Measurements from ENCODE around the gene UBE2H. TPM values are rescaled to one million over a fixed set of nuclear protein-coding genes. Genes with fewer than 3 reads are reported as not detected.
"Not testable (repeated sequence)": the region's sequence is repeated elsewhere in the genome, so short reads cannot be mapped to it uniquely, and the experiment has no call there.

Gene UBE2H
- total RNA-seq, 1 donor, result 76.3 TPM

DNA sequence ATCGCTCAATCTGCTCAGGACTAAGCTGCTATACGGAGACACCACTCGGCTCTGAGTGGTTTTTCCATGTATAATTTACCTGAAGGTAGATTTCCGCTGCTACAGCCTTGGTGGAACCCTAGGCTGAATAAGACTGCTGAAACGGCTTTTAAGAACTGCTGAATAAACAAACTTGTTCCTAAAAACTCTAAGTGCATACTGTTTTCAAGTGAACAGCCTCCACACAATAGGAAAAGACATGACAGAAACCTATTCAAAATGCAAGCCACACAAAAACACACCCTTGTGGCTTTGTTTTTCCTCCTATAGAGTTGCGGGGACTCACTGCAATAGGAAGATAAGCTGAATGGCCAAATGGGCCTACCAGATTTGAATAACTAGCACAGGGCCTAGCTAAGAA is 117.2 kb downstream of the UBE2H start:
- no peaks in the 10 kb centered on the region for H3K27me3 ChIP-seq (ENCODE audit: insufficient read depth, low read length)
- H3K4me3 ChIP-seq (ENCODE audit: low read length), result no peak overlapping the region
- H3K9me3 ChIP-seq (ENCODE audit: low read depth, low read length), result no peaks in the 10 kb centered on the region
- H3K4me1 ChIP-seq (ENCODE audit: insufficient read depth, low read length), result no peaks in the 10 kb centered on the region

DNA sequence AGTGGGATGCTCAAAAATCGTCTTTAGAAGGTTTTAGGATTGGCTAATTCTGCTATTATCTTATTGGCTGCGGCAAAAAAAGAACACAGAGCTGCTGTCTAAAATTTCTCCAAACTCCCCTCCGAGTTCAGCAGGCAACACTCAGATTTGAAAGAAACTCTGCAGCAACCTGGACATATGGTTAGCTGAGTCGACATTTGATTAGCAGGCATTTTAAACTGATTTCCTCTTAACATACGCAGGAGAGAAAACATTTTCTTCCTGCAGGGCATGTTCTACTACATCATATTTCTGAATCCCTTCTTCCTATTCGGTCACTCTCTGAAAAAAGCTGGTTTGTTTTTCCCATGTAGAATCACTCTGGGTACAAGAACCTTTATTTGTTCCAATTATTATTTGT is 119.4 kb downstream of the UBE2H start:
- H3K27me3 ChIP-seq (ENCODE audit: insufficient read depth, low read length); H3K9me3 ChIP-seq (ENCODE audit: low read depth, low read length); H3K4me3 ChIP-seq (ENCODE audit: low read length): not testable (repeated sequence)
- H3K4me1 ChIP-seq (ENCODE audit: insufficient read depth, low read length), result peaks cover 11% of the 10 kb centered on the region

DNA sequence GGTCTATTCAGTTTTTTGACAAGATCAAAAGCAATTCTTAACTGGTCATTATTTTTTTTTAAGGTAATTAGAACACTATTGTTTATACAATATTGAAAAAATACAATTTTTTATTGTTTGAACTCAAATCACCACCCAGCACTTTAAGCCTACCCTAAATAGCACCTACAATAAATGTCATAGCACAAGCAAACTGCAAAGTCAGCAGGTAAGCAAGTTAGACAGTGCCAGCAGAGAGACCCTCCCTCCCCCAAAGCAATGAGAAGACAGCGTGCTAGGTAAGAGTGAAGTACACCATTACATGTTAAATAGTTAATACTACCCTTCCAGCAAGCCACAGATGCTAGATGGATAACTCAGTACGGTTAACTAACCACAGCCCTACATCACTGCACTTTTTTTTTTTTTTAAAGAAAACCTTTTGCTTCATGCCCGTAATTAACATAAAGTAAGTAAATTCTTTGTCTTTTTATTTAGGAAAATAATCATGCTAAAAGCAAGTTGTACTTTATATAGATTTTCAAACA is 120.0 kb downstream of the UBE2H start:
- Histone ChIP-seq H3K4me3 (ENCODE audit: low read length) (no peak overlapping the region), H3K9me3 (ENCODE audit: low read depth, low read length) (no peaks in the 10 kb centered on the region), H3K27me3 (ENCODE audit: insufficient read depth, low read length) (no peaks in the 10 kb centered on the region), H3K4me1 (ENCODE audit: insufficient read depth, low read length) (peaks cover 11% of the 10 kb centered on the region)

DNA sequence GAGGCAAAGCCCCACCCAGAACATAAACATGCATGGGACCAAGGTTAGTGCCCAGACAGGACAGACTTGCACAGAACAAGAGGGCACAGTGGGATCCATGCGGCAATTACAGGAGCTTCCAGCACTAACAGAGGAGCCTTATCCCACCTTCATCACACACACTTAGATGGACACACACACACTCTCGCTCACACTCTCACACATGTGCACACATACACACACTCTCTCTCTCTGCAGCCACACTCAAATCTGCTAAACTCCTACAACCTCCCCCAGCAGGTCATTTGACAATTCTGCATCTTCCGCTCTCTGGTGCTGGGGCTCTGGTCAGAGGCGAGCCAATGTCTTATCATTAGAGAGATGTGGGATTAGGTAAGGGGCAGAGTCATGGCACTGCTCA is 120.5 kb downstream of the UBE2H start:
- Histone ChIP-seq H3K4me3 (ENCODE audit: low read length) (no peak overlapping the region), H3K9me3 (ENCODE audit: low read depth, low read length) (no peaks in the 10 kb centered on the region), H3K27me3 (ENCODE audit: insufficient read depth, low read length) (no peaks in the 10 kb centered on the region), H3K4me1 (ENCODE audit: insufficient read depth, low read length) (peaks cover 11% of the 10 kb centered on the region)

DNA sequence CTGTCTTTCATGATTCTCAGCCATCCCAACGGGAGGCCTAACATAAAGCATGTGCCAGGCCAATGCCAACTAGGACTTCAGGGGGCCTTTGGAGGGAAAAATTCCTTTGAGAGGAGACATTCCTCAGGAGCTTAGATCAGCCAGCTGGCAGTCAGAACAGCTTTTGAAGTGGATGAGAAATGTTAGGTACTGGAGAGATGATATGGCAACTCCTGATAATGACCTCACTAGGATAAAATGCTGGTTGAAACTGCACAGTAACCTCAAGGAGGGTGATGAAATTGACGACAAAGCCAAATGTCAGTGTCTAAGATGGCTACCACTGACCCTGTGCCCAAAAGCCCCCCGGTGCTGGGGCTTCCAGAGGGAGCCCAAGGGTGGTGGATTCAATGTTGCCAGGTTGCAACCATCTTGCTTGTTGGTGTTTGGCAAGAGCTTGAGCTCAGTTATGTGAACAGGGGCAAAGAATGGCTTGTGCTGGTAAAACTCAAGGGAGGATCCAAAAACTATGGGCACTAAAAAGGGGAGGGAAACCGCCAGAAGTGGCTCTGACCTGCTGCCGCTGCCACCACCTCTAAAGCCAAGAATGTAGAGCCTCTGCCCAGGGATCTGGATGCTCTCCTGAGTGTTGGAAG is 121.2 kb downstream of the UBE2H start:
- peaks cover 11% of the 10 kb centered on the region for H3K4me1 ChIP-seq (ENCODE audit: insufficient read depth, low read length)
- no peaks in the 10 kb centered on the region for H3K9me3 ChIP-seq (ENCODE audit: low read depth, low read length)
- no peaks in the 10 kb centered on the region for H3K27me3 ChIP-seq (ENCODE audit: insufficient read depth, low read length)
- no peak overlapping the region for H3K4me3 ChIP-seq (ENCODE audit: low read length)

DNA sequence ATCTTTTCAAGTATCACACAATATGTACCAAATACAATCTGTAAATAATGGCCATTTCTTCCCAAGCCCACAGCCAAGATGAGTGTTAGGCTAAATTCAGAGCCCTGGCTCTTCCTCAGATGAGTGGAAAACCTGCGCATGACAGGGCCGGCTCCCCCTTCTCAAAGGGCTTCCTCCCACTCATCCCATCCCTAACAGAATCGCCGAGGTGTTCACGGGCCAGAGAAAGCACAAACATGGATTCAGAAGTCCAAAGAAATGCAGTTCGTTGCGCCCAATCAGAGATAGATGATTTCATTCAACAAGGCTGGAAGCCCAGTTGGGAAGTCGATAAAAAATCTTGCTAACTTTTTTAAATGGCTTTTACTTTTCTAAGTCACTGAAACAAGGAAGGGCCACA is 121.8 kb downstream of the UBE2H start:
- Histone ChIP-seq H3K4me3 (ENCODE audit: low read length) (no peak overlapping the region), H3K4me1 (ENCODE audit: insufficient read depth, low read length) (peaks cover 16% of the 10 kb centered on the region), H3K27me3 (ENCODE audit: insufficient read depth, low read length) (no peaks in the 10 kb centered on the region), H3K9me3 (ENCODE audit: low read depth, low read length) (no peaks in the 10 kb centered on the region)

DNA sequence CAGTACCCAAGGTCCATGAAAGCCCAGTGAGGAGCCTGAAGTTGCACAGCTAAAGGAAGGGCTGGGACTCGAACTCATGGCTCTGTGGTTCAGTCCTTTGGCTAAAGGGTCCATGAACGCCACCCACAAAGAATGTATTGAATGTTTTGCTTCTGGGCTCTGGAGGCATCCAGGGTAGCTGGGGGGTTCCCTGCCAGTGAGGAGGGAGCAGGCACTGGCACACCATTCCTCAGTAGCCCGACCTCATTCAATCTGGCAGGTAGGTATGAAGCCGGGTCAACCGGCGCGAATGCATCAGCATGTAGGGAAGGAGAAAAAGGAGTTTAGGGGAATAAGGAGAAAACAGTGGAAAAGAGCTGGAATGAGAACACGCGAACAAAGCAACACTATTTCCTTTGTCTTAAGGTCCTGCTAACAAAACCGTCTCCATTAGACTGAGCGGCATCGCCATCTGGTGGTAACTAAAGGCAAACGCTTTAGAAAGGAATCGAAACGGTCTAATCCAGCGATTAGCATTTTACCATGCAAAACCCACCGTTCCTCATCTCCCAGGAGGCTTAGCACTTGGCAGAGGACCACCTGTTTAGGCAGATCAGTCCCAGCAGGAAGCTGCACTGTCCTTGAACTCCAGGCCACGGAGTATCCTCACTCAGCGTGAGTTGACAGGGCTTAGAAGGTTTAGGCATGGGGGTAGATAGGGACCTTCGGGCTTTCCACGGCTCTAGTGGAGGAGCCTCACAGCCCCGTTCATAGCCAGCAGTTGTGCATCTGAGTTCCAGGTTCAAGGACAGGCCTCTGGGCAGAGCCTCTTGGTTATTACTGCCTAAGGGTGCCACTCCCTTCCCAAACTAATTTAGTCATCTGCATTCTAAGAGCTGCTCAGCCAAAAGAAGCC is 122.8 kb downstream of the UBE2H start:
- Histone ChIP-seq H3K27me3 (ENCODE audit: insufficient read depth, low read length) (no peaks in the 10 kb centered on the region), H3K9me3 (ENCODE audit: low read depth, low read length) (no peaks in the 10 kb centered on the region), H3K4me3 (ENCODE audit: low read length) (no peak overlapping the region), H3K4me1 (ENCODE audit: insufficient read depth, low read length) (peaks cover 22% of the 10 kb centered on the region)

DNA sequence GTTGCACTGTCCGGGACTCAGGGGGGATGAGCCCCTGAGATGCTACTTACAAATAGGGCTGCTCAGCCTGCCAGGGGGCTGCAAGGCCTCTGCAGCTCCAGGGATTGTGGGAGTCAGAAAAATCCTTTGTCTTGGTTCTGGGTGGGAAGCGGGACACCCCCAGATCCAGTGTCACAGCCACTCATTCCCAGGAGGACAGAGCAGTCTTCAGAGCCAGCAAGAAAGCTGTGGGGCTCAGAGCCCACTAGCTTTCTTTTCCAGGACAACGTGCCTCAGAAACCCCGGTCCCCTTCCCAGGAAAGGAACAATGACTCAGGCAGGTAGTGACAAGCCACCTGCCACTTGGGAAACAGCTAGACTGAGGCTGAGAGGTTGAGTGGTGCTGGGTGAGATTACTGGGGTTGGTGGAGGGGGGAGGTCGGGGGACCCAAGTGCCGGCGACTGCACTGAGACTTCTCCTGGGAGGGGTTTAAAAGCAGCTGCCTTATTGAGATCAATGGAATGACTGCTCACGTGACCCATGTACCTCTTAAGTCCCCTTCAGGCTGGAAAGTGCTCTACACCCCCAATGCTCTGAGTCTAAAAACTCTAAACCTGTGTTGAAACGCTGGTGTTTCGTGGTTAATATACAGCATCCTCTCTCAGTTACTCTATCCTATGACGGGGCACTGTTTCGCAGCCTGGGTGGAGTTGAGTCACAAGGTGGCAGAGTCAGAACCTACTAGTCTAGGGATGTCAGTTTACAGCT is 123.6 kb downstream of the UBE2H start:
- Histone ChIP-seq H3K4me1 (ENCODE audit: insufficient read depth, low read length) (peaks cover 29% of the 10 kb centered on the region), H3K4me3 (ENCODE audit: low read length) (no peak overlapping the region), H3K27me3 (ENCODE audit: insufficient read depth, low read length) (no peaks in the 10 kb centered on the region), H3K9me3 (ENCODE audit: low read depth, low read length) (no peaks in the 10 kb centered on the region)

DNA sequence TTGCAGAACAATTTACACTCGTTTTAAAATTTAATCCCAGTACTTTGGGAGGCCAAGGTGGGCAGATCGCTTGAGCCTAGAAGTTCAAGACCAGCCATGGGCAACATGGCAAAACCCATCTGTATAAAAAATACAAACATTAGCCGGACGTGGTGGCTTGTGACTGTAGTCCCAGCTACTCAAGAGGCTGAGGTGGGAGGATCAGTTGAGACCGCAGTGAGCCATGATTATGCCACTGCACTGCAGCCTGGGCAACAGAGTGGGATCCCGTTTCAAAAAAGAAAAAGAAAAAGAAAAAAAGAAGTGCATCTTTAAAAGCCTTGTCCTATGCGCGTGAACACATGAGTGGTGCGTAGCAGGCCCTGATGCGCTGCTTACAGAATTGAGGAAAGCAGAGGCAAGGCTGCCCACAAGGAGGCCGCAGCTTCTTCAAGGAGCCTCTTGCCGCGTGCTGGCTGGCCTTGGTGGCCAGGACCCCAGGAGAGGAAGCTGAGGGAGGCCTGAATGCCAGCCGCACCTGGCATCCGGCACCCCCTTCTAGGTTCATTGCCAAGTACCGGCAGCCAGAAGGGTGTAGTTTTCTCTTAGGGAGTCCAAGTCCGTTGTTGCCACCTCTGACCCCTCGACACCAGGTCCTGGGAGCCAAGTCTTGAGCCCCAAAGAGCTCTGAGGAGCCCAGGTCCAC is 124.5 kb downstream of the UBE2H start:
- no peaks in the 10 kb centered on the region for H3K27me3 ChIP-seq (ENCODE audit: insufficient read depth, low read length)

DNA sequence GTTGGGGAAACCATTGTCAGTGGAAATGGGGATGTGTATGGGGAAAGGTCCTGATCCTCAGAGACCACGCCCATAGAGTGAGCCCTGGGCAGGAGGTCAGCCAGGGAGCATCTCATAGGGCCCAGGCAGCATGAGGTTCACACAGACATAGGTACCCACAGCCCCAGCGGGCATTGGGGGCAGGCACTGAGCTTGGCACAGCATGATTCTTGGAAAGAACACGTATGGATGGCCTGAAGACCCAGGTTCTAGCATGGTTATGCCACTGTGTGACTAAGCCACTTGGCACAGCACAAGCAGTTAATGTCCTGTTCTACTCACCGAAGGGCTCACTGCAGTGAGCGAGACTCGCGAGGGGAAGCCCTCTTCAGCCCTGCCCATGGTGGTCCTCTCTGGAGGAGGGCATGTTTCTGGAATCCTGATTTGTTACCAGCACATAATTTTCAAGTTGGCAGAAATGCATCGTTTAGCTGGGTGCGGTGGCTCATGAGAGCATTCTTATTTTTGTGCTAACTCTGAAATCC is 125.2 kb downstream of the UBE2H start:
- no peaks in the 10 kb centered on the region for H3K9me3 ChIP-seq (ENCODE audit: low read depth, low read length)
- H3K27me3 ChIP-seq (ENCODE audit: insufficient read depth, low read length), result no peaks in the 10 kb centered on the region
- H3K4me3 ChIP-seq (ENCODE audit: low read length), result no peak overlapping the region
- peaks cover 29% of the 10 kb centered on the region for H3K4me1 ChIP-seq (ENCODE audit: insufficient read depth, low read length)

More for the DNA sequence above, 124.5 kb downstream of the UBE2H start:
- Histone ChIP-seq H3K4me1 (ENCODE audit: insufficient read depth, low read length) (peaks cover 29% of the 10 kb centered on the region), H3K4me3 (ENCODE audit: low read length) (no peak overlapping the region), H3K9me3 (ENCODE audit: low read depth, low read length) (no peaks in the 10 kb centered on the region)

DNA sequence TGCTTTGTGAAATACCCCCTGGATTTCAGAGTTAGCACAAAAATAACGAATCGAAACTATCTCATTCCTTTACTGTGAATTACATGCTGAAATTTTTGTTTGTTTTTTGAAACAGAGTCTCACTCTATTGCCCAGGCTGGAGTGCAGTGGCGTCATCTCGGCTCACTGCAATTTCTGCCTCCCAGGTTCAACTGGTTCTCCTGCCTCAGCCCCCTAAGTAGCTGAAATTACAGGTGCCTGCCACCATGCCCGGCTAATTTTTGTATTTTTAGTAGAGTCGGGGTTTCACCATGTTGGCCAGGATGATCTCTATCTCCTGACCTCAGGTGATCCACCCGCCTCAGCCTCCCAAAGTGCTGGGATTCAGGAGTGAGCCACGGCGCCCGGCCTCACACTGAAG is 125.9 kb downstream of the UBE2H start:
- peaks cover 29% of the 10 kb centered on the region for H3K4me1 ChIP-seq (ENCODE audit: insufficient read depth, low read length)
- H3K9me3 ChIP-seq (ENCODE audit: low read depth, low read length); H3K4me3 ChIP-seq (ENCODE audit: low read length); H3K27me3 ChIP-seq (ENCODE audit: insufficient read depth, low read length): not testable (repeated sequence)

DNA sequence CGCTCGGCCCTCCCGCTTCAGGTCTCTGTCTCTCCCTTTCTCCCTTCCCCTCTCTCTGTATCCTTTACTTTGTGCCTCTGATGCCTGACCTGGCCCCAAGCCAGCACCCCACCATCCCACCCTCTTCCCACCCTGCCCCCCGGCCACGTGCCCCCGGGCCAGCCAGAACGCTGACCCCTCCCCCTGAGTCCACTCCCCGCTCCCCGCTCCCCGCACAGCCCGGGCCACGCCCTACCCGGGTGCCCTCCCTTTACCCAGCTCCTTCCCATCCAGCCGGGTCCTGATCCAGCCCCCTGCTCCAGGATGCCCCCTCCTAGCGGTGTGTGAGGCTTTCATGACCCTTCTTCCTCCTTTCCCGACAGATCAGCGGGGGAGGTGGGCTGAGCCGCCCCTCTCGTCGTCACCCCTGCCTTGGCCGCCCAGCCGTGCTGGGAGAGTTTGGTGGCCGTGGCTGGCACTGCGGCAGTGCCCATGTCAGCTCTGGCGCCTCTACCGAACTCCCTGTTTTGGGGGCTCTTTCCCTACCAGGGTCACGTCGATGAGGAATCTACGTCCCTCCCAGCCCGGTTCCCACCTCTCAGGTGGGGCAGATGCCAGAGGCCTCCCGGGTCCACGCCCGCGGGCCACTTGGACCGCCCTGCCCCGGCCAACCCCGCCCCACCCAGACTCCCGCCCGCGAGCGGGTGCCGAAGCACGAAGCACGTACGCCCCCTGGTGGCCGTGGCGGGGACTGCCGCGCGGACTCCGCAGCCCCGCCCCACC is 127.4 kb downstream of the UBE2H start:
- no peaks in the 10 kb centered on the region for H3K9me3 ChIP-seq (ENCODE audit: low read depth, low read length)
- no peaks in the 10 kb centered on the region for H3K27me3 ChIP-seq (ENCODE audit: insufficient read depth, low read length)
- peaks cover 28% of the 10 kb centered on the region for H3K4me1 ChIP-seq (ENCODE audit: insufficient read depth, low read length)
- peak overlapping the region; percentile 48 for H3K4me3 ChIP-seq (ENCODE audit: low read length)

DNA sequence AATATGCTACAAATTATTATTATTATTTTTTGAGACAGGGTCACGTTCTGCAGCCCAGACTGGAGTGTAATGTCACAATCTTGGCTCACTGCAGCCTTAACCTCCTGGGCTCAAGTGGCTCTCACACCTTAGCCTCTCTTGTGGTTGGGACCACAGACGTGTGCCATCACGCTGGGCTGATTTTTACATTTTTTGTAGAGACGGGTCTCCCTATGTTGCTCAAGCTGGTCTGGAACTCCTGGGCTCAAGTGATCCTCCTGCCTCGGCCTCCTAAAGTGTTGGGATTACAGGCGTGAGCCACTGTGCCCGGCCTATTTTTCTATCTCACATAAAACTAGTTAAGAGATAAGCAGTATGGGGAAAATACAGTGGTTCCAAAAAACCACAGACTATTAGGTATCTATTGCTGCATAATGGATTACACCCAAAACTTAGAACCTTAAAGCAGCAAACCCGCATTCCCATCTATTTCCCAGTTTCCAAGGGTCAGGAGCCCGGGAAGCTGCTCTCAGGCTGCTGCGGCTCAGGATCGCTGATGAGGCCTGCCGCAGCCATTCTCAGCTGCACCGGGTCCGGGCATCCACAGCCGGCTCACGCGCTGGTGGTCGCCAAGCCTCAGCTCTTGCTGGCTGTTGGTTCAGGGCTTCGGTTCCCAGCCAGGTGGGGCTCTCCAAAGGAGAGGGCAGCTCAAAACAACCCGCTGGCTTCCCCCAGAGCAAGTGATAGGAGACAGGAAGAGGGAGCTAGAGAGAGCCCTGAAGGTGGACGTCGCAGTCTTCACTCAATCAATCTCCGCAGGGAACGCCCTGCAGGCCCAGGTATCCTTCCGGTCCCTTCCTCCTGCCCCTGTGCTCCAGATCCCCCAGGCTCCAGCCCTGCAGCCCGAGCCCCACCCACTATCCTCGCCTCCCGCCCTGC is 128.2 kb downstream of the UBE2H start:
- Histone ChIP-seq H3K9me3 (ENCODE audit: low read depth, low read length) (no peaks in the 10 kb centered on the region), H3K4me3 (ENCODE audit: low read length) (peak overlapping the region; percentile 48), H3K27me3 (ENCODE audit: insufficient read depth, low read length) (no peaks in the 10 kb centered on the region), H3K4me1 (ENCODE audit: insufficient read depth, low read length) (peaks cover 20% of the 10 kb centered on the region)
